ENCODE measurements around the gene TUBA3E.
"Not testable (repeated sequence)": the region's sequence is repeated elsewhere in the genome, so short reads cannot be mapped to it uniquely, and the experiment has no call there.

TUBA3E gene

DNA sequence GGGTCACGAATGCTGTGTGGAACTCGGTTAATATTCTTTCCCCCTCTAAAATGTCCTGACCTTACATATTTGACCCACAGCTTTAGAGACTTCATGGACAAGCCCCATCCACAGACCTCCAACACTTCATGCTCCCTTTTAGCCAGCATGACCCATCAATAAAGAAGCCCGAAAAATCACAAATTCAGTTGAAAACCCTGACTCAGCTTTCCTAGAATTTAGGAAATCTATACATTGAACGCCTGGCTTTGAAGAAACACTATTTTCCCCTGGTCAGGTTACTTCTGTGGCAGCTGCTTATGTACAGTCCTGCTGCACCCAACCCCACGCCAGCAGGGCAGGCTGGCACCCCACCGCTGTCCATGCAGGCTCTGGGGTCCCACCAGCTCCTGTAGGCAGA is 6.9 kb downstream of the TUBA3E start:
- not testable (repeated sequence) for DNase-seq (ENCODE audit: low read depth, low spot score)

DNA sequence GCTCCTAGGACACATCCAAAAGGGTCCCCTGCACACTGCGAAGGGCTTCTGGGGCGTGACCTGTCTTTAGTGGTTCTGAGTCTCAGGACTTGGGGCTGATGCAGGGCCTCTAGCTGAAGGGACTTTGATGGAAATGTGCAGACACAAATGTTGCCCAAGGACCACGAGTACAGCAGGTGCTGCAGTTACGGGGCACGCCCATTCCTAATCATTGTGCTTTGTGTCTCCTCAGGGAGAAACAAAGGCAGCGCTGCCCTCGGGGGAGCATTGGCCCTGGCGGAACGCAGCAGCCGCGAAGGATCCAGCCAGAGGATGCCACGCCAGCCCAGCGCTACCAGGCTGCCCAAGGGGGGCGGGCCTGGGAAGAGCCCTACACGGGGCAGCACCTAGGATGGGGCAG is 8.0 kb downstream of the TUBA3E start:
- DNase-seq (ENCODE audit: low read depth, low spot score): no peak

DNA sequence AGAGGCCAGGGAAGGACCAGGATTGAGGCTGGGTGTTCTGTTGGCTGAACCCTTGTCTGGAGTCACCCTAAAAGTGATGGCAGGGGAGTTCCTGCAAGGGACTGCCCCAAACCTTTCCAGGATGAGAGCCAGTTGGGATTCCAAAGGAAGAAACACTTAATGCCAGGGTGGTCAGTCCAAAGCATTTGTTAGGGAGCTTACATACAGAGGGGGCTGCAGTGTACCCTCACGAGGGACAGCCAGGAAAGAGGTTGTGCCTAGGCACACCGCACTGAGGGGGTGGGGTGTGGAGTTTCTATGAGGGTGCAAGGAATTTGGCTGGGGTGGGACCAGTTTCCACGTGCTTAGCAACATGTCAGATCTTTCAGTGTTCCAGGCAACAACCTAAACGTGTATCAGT is 9.3 kb downstream of the TUBA3E start:
- DNase-seq (ENCODE audit: low read depth, low spot score): not testable (repeated sequence)

GRCh38 chr2:130187859-130188792 is 10.1 kb downstream of the TUBA3E start:
- DNase-seq (ENCODE audit: low read depth, low spot score): not testable (repeated sequence)

DNA sequence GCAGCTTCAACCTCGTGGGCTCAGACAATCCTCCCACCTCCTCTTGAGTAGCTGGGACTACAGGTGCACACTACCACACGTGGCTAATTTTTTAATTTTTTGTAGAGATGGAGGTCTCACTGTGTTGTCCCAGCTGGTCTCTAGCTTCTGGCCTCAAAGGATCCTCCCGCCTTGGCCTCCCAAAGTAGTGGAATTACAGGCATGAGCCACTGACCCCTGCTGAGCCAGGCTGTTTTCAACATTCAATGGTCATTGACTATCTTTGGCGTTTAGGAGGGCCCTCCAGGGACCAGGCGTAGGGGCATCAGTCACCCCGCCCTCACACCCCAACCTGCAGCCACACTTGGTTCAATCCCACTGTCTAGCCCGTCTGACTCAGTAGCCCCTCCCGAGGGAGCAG is 11.0 kb downstream of the TUBA3E start:
- DNase-seq (ENCODE audit: low read depth, low spot score): no peak

GRCh38 chr2:130186391-130186790 is 11.8 kb downstream of the TUBA3E start:
- peak; percentile 34 for DNase-seq (ENCODE audit: low read depth, low spot score)

DNA sequence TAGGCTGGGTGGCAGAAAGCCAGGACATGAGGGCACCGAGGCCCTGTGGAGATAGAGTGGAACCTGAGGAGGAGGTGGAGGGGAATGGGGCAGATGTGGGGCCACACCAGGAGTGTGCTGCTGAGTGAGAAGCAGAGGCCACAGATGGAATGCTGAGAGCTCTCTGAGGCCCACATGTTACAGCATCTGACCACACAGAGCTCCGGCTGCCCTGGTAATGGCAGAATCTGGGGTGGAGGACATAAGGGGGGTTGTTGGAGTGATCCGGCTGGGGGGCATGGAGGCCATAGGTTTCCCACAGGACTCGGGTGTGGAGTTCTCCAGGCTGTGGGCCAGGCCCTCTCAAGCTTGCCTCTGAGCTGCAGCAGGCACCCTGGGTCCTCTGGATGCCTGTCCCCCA is 12.3 kb downstream of the TUBA3E start:
- no peak for DNase-seq (ENCODE audit: low read depth, low spot score)

GRCh38 chr2:130185436-130185835 is 12.8 kb downstream of the TUBA3E start:
- DNase-seq (ENCODE audit: low read depth, low spot score): no peak

DNA sequence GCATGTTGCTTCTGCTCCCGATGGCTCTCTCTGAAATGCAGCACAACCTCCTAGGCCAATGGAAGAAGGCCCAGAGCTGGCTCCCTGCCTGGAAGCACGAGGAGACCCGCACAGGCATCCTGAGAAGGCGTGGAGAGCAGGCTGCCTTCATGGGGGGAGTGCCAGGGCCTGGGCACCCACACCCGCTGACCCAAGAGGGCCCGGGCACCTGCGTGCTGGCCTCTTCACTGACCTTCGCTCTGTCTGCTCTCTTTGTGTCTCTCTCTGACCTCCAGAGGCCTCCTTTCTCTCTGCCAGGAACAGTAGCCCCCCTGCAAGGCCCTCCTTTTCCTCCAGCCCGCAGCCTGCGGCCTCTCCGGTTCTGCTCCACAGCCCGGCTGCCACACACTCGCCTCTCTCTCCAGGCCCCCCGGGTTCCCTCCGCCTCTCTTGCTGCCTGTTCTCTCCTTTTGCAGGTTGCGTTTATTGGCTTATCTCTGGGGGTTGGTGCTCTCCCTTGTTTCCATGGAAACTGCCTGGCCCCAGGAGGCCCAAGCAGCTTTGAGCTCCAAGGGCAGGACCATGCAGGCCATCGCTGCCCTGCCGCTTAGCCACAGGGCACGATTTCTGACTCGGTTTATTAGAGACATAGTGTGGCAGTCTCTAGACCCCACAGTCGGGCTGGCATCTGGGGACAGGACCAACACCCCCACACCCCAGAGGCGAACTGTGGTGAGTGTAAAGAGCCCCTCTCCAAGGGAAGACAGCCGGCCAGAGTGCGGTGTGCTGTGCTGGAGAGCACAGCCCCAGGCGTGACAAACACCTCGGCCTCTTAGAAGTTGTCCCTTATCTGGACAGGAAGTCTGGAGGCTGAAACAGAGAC is 14.5 kb downstream of the TUBA3E start:
- peak; percentile 71 for DNase-seq (ENCODE audit: low read depth, low spot score)

GRCh38 chr2:130182826-130183511 is 15.3 kb downstream of the TUBA3E start:
- DNase-seq (ENCODE audit: low read depth, low spot score): peak; percentile 22

DNA sequence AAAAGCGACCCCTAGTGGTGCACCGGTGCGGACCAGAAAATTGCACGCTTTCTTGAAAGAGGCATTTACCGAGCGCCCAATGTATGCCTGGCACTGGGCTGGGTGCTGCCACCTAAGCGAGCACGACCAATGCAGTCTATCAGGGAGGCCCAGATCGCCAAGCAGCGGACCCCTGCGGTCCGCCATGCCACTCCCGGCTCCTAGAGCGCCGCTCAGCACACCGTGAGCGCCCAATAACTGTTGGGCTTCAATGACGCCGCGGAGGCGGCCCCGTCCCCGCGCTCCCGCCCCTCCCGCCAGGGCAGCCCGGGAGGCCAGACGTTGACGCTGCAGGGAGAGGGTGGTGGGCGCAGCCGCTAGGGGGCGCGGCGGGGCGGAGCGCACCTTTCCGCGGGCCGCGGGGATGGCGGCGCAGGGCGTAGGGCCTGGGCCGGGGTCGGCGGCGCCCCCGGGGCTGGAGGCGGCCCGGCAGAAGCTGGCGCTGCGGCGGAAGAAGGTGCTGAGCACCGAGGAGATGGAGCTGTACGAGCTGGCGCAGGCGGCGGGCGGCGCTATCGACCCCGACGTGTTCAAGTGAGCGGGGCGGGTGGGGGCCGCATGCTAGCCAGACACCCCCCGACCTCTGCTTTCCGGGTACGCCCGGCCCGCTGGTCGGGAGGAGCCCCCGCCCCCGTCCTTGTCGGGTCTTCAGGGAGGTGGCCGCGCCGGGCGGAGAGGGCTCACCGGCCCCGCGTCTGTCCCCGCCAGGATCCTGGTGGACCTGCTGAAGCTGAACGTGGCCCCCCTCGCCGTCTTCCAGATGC is 16.2 kb downstream of the TUBA3E start, which contains the start of gene MZT2B:
Gene MZT2B, plus strand, starts transcription at position 383 of the 803 bp plus-strand sequence. Its CDS starts 21 bp downstream, at position 404.
- DNase-seq (ENCODE audit: low read depth, low spot score): peak; percentile 94

GRCh38 chr2:130181325-130181879 is 16.8 kb downstream of the TUBA3E start, which contains the start of gene SMPD4:
Gene SMPD4 (minus strand): TSS chr2:130181602. CDS start chr2:130176592, 5,010 bp downstream.
- DNase-seq (ENCODE audit: low read depth, low spot score): peak; percentile 98

GRCh38 chr2:130180404-130181324 is 17.6 kb downstream of the TUBA3E start:
- DNase-seq (ENCODE audit: low read depth, low spot score): not testable (repeated sequence)

GRCh38 chr2:130174866-130175265 is 23.4 kb downstream of the TUBA3E start:
- DNase-seq (ENCODE audit: low read depth, low spot score): not testable (repeated sequence)

GRCh38 chr2:130169896-130170295 is 28.3 kb downstream of the TUBA3E start:
- no peak for DNase-seq (ENCODE audit: low read depth, low spot score)

DNA sequence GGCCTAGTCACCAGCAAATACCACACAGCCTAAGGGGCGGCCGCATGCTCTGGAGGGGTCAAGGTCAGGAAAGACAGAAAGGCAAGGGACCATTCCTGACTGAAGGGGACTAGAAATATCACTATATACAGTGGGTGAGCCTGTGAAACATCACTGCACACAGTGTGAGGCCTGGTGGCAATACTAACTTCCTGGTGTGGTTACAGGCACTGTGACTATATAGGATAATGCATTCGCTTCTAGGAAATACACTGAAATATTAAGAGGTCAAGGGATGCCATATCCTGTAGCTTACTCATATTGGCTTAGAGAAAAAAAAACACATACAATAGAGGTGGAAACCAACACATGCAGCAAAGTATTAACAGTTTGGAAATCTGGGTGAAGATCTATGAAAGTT is 29.1 kb downstream of the TUBA3E start:
- DNase-seq (ENCODE audit: low read depth, low spot score): not testable (repeated sequence)

- DNase-seq (ENCODE audit: low read depth, low spot score): not testable (repeated sequence)
These were observed 31.6 kb downstream of the TUBA3E start for GRCh38 chr2:130166611-130167010.

DNA sequence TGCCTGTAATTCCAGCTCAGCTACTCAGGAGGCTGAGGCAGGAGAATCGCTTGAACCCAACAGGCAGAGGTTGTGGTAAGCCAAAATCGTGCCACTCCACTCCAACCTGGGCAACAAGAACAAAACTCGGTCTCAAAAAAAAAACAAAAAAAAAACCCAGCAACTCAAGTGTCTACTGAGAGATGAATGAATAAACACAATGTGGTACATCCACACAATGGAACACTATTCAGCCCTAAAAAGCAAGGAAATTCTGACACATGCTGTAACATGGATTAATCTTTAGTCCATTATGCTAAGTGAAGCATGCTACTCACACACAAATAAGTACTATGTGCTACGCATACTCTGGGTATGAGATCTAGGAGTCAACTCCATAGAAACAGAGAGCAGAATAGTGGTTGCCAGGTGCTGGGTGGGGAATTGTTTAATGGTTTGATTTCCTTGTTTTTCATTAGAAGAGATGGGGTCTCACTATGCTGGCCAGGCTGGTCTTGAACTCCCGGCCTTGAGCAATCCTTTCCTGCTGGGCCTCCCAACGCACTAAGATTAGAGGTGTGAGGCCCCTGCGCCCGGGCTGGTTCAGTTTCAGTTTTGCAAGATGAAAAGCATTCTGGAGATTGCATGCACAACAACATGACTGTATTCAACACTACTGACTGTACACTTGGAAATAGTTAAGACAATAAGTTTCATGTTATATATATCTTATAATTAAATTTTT is 32.8 kb downstream of the TUBA3E start:
- DNase-seq (ENCODE audit: low read depth, low spot score): no peak

DNA sequence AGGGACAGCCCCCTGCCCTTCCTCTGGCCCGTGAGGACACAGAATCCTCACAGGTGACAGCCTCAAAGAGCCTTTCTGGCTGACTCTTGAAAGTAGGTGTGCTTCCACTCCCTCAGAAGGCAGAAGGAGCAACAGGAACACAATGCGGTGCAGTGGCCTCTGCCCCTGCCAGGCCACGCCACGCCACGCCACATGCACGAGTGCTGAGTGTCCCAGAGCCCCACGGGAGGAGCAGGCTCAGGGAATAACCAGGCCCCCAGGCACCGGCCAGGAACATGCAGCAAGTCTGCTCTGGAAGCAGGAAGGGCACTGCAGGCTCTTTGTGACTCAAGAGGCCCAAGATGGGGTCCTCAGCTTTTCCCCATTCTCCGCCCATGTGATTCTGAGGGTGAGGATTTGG is 35.3 kb downstream of the TUBA3E start:
- DNase-seq (ENCODE audit: low read depth, low spot score): no peak

Measured in astrocyte of the hippocampus (primary cell).